BE2C (cell line): ENCODE measurements around the gene MBD6.

ENCODE experiments used
- DNase-seq: peaks from one replicate; pipeline ENCODE4 v3.0.0-alpha.2; 2020
- H3K27me3 ChIP-seq: fragments of 250-450 bp; sonication (Bioruptor Pico); 2 replicates; pipeline ENCODE4 v1.5.1; 2020; ENCODE audit warnings: mild to moderate bottlenecking
- H3K36me3 ChIP-seq: fragments of 250-450 bp; sonication (Bioruptor Pico); 2 replicates; pipeline ENCODE4 v1.5.1; 2020; ENCODE audit warnings: mild to moderate bottlenecking
- H3K4me1 ChIP-seq: fragments of 250-450 bp; sonication (Bioruptor Pico); 2 replicates; pipeline ENCODE4 v1.5.1; 2020
- H3K4me3 ChIP-seq: 2 replicates; pipeline ENCODE4 v1.5.1; 2011; ENCODE audit warnings: low read depth, low read length
- H3K9me3 ChIP-seq: fragments of 250-450 bp; sonication (Bioruptor Pico); 2 replicates; pipeline ENCODE4 v1.5.1; 2020
- TF ChIP-seq, protein P1 (sequence below): IDR thresholded peaks from 2 replicates; pipeline ENCODE4 v1.5.1; 2012; ENCODE audit warnings: mild to moderate bottlenecking, low read depth, low read length

Gene MBD6

DNA sequence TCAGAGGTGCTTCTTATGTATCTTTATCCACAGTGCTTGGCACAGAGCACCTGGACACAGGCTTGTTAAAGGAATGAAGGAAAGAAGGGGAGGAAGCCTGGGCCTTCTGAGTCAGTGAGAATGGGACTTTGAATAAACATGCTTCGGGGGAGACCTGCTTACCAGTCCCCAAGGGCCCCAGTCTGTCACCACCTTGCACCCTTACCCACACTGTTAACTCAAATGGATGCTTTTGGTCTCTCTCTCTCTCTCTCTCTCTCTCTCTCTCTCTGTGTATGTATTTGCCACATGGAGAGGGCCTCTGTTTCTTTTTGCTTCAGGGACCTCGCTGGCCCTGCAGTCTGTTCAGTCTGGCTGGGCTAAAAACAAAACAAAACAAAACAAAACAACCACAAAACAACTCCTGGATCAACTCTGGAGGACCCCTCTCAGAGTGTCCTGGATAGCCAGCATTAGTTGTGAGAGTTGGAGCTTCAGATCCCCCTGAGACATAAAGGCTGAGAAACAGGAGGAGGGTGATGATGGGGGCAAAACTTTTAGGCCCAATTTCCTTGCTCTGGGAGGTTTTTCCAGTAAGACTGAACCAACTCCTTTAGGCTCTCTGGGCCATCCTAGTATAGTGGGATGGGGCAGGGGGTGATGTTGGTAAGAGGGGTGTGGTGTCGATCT, 29.1 kb downstream of the MBD6 start:
- peaks cover 19% of the 10 kb centered on the region for H3K4me1 ChIP-seq
- no peaks in the 10 kb centered on the region for H3K27me3 ChIP-seq
- H3K9me3 ChIP-seq, result no peaks in the 10 kb centered on the region
- H3K4me3 ChIP-seq, result peak overlapping the region; percentile 15; the same call in 1 of the 2 replicates
- TF ChIP-seq, protein P1, sequence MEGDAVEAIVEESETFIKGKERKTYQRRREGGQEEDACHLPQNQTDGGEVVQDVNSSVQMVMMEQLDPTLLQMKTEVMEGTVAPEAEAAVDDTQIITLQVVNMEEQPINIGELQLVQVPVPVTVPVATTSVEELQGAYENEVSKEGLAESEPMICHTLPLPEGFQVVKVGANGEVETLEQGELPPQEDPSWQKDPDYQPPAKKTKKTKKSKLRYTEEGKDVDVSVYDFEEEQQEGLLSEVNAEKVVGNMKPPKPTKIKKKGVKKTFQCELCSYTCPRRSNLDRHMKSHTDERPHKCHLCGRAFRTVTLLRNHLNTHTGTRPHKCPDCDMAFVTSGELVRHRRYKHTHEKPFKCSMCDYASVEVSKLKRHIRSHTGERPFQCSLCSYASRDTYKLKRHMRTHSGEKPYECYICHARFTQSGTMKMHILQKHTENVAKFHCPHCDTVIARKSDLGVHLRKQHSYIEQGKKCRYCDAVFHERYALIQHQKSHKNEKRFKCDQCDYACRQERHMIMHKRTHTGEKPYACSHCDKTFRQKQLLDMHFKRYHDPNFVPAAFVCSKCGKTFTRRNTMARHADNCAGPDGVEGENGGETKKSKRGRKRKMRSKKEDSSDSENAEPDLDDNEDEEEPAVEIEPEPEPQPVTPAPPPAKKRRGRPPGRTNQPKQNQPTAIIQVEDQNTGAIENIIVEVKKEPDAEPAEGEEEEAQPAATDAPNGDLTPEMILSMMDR, result no peak
- DNase-seq, result no peak
- H3K36me3 ChIP-seq, result no peaks in the 10 kb centered on the region

DNA sequence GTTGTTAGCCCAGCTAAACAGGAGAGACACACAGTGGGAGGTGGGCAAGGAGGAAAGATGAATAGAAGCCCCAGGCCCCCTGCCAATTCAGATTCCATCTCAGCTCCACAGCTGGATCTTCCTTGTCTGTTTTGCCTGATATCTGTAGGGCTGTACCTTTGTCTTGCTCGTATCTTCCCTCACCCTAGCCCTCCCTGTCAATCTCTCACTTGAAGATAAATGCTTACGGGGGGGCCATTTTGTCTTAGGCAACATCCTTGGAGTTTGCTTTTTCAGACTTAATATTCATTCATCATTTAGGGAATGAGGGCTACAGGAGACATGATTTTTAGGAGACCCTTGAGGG, 29.7 kb downstream of the MBD6 start:
- H3K4me1 ChIP-seq, result peaks cover 19% of the 10 kb centered on the region
- no peak for DNase-seq
- H3K27me3 ChIP-seq, result no peaks in the 10 kb centered on the region
- peak overlapping the region; percentile 15 for H3K4me3 ChIP-seq
- TF ChIP-seq, protein P1, result no peak
- H3K36me3 ChIP-seq, result no peaks in the 10 kb centered on the region
- H3K9me3 ChIP-seq, result no peaks in the 10 kb centered on the region

DNA sequence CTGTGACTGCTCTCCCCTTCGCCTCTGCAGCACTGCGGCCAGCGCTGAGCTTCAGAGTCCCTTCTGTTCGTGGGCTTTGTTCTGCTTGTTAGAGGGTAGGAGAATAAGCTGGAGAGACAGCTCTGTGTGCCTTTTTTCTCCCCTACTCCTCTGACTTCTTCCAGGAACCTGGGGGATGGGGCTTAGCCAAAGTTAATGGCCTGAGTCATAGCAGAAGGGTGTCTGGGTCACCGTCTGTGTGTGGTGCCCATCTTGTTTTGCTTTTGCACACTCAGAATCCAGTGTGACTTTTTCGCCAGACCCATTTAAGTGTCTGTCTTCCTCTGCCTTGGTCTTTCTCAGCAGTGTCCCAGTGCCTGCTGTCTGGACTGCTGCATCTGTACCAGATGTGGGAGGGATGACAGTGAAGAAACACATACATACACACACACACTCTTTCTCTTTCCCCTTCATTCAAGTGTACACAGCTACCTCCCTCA, 30.2 kb downstream of the MBD6 start:
- DNase-seq, result peak; percentile 38
- H3K4me3 ChIP-seq, result peak overlapping the region; percentile 15
- H3K9me3 ChIP-seq, result no peaks in the 10 kb centered on the region
- TF ChIP-seq, protein P1, result no peak
- H3K36me3 ChIP-seq, result no peaks in the 10 kb centered on the region
- H3K4me1 ChIP-seq, result peaks cover 19% of the 10 kb centered on the region
- no peaks in the 10 kb centered on the region for H3K27me3 ChIP-seq

DNA sequence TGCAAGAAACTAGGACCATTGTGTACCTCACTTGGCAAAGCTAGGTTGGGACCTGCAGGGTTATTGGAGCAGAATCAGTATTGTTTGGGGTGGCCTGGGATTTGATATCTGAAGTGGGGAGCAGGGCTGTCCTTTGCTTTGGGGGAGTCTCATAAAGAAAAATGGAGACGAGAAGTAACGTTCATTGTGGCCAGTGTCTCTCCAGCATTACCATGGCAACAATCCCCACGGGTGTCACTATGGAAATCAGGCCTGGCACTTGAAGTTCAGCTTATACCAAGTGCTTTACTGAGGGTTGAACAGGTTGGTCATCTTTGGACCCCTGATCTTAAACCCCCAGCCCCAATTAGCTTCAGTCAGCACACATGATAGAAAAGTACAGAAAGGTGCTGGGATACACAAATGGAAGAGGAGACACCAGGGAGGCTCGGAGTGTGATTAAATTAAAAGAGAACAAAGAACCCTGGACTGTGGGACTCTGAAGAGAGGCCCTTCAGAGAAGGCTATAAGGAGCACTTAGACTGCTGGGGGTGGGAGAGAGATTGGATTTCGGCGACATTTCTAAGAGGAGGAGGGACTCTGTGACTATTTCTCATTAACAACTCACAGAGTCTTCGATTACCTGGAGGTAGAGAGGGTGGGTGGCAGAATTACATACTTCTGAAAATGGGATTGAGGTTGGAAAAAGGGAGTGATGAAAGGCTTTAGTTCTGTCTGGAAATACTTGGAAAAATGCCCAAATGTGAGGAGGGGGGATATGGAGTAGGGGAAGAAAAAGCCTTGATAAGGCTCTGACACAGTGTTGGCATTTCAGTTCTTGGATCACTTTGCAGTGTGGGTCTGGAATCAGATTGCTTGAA, 30.9 kb downstream of the MBD6 start:
- no peaks in the 10 kb centered on the region for H3K27me3 ChIP-seq
- no peaks in the 10 kb centered on the region for H3K9me3 ChIP-seq
- H3K4me3 ChIP-seq, result peak overlapping the region; percentile 15; the same call in 1 of the 2 replicates
- DNase-seq, result peak; percentile 32
- no peaks in the 10 kb centered on the region for H3K36me3 ChIP-seq
- TF ChIP-seq, protein P1, result no peak
- H3K4me1 ChIP-seq, result peaks cover 19% of the 10 kb centered on the region

DNA sequence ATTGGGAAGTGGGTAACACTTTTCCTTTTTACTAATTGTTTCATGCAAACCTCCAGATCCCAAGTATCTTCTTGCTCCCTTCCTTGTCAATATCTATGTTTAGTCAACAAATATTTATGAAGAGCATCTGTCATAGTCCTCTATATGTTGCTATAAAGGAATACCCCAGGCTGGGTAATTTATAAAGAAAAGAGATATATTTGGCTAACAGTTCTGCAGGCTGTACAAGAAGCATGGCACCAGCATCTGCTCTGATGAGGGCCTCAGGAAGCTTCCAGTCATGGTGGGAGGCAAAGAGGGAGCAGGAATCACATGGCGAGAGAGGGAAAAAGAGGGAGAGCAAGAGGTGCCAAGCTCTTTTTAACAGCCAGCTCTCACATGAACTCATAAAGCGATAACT, 31.8 kb downstream of the MBD6 start:
- DNase-seq, result no peak
- TF ChIP-seq, protein P1, result no peak
- no peaks in the 10 kb centered on the region for H3K36me3 ChIP-seq
- H3K27me3 ChIP-seq, result no peaks in the 10 kb centered on the region
- H3K4me1 ChIP-seq, result peaks cover 19% of the 10 kb centered on the region
- H3K9me3 ChIP-seq, result no peaks in the 10 kb centered on the region
- H3K4me3 ChIP-seq, result no peak overlapping the region

DNA sequence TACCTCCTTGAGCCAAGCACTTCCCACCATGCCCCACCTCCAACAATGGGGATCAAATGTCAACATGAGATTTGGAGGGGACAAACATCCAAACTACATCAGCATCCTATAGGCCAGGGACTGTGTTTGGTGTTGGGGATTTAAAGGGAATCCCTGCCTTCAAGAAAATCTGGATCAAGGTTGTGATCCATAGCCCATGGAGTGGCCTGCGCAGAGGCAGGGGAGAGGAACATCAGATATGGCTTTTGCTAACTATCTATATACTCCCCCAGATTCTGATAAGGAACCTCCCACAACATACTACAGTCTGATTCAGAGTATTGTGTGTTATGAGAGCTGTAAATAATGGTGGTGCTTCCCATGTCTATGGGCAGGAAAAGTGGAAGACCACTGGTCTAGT, 32.3 kb downstream of the MBD6 start:
- TF ChIP-seq, protein P1, result no peak
- H3K4me1 ChIP-seq, result peaks cover 19% of the 10 kb centered on the region
- H3K9me3 ChIP-seq, result no peaks in the 10 kb centered on the region
- H3K4me3 ChIP-seq, result no peak overlapping the region
- H3K36me3 ChIP-seq, result no peaks in the 10 kb centered on the region
- no peaks in the 10 kb centered on the region for H3K27me3 ChIP-seq
- no peak for DNase-seq
